IMR-90 (cell line): ENCODE data around the gene RPH3AL.

ENCODE experiments used
- CTCF ChIP-seq: conservative IDR thresholded peaks from 2 replicates; pipeline ENCODE4 v1.5.1; 2012; ENCODE audit warnings: mild to moderate bottlenecking, low read depth, low read length, improper control_type of control experiment
- MAZ ChIP-seq: IDR thresholded peaks from 2 replicates; pipeline ENCODE4 v1.6.1; 2012; ENCODE audit warnings: low read depth, mild to moderate bottlenecking, low read length, improper control_type of control experiment, moderate library complexity, borderline replicate concordance
- TF ChIP-seq, protein P1 (sequence below): fragments of 150-350 bp; IDR thresholded peaks from 2 replicates; pipeline ENCODE4 v1.6.1; 2017; ENCODE audit warnings: mild to moderate bottlenecking, antibody characterized with exemption, low read length, low read depth

- TF ChIP-seq MAZ = no peak
- no peak for TF ChIP-seq CTCF
- TF ChIP-seq, protein P1, sequence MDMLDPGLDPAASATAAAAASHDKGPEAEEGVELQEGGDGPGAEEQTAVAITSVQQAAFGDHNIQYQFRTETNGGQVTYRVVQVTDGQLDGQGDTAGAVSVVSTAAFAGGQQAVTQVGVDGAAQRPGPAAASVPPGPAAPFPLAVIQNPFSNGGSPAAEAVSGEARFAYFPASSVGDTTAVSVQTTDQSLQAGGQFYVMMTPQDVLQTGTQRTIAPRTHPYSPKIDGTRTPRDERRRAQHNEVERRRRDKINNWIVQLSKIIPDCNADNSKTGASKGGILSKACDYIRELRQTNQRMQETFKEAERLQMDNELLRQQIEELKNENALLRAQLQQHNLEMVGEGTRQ = no peak
Measured at GRCh38 chr17:296379-296778, 56.2 kb downstream of the RPH3AL start.
